ENCODE measurements around the gene CYTH1.

GRCh38 chr17:78794864-78795640 lies 13.0 kb upstream of the CYTH1 start:
- TF ChIP-seq CTCF (IDR thresholded peaks at IDR 0.05; ENCODE audit: low read length) (no peak), EZH2 (IDR thresholded peaks at IDR 0.05; ENCODE audit: borderline replicate concordance, low read length) (no peak)
